DMS79 (cell line): ENCODE measurements around the gene ICA1.
A peak's percentile ranks its signal among the peaks of the same experiment; 100 is the strongest.

Experiments
- DNase-seq: peaks from one replicate; lab custom pipeline; 2025; lab: John Stamatoyannopoulos, UW

Gene ICA1

DNA sequence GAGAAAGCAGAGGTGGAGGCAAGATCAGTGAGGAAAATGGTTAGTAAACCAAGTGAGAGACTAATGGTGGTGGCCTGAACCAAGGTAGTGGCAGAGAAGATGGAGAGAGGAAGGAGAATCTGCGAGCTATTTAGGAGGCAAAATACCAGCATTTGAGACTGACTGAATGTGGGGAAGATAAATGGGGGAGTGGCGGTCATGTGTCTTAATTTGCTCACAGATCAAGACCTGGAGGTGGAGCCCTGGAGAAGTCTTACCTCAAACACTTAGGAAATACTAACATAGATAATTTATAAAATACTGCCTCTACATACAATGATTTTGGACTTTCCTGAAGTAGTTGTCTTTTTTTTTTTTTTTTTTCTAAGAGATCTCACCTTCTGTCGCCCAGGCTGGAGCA, 34.7 kb downstream of the ICA1 start:
- no peak for DNase-seq

GRCh38 chr7:8226501-8226900, 35.5 kb downstream of the ICA1 start:
- no peak for DNase-seq

DNA sequence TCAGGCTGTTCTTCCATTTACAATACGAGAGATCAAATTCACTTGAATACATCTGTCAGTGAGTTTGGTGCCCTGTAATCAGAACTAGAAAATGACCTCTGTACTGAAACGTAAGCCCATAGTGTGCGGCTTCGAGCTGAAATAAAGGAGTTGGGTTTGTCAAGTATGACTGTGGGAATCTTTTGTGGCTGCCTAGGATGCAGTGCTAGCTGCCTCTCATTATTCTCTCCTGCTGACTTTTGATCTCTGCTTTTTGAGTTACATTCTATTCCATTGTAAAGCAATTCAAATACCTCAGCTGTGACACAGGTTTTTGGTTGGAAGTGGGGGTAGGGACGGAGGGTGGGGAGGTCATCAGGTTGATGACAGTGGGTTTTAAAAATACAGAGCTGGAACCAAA, 40.4 kb downstream of the ICA1 start:
- DNase-seq = no peak

- DNase-seq = no peak
Observed at GRCh38 chr7:8221101-8221495, 40.9 kb downstream of the ICA1 start.

DNA sequence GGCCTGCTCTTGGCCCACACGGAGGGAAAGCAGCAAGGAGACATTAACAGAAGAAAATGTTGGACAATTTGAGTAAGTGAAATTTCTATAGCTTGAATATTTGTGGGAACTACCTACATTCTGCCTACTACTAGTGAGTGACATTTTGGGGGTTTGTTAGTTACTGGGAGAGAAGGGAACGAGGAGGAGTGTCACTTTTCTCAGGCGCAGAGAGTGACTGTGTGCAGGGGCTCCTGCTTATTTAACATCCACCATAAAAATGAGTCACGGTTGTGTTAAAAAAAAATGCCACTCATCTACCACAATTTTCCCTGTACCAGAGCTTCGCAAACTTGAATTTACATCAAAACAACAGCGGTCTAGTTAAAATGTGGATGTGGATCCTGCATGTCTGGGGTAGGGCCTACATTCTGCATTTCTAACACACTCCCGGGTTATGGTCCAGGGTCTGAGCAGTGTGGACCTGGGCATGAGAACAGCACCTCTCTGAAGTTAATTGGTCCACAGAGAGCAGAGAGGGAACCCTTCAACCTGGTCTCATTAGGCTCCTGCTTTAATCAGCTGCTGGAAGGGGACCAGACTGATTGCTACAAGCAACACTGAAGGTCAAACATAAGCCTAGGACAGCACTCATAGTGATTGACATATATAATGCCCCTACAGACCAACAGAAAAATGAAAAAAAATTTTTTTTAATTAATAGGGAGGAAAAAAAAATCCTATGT, 41.4 kb downstream of the ICA1 start:
- no peak for DNase-seq

- peak; percentile 31 for DNase-seq
Observed at GRCh38 chr7:8217200-8218068, 44.5 kb downstream of the ICA1 start.

- DNase-seq = no peak
Observed at GRCh38 chr7:8216334-8216690, 45.7 kb downstream of the ICA1 start.

DNA sequence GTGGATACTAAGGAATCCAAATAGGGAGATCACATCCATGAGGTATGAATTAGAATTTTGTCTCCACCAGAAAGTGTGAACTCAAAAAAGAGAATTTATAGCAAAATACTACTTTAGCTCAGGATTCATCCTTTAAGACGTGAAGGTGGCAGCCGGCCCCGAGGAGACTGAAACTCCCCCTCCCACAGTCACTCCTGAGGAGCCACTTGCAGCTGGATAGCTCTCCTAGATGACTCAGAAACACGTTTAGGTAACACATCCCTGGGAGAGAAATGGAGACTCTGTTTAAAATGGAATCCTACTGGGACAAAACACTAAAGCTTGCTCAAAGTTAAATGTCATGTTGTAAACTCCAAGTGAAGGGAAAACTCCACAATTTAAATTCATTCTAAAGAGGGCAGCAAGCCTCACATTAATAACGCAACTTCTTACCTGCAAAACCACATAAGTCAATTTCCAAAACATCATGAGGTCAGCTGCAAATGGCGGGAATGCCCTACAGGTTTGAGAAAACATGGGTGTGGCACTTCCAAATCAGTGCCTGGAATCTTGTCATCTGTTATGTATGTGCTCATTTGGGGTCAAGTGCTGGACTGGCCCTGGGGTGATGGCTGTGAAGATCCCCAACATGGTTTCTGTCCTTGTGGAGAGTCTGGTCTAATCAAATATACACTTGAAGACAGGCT, 46.2 kb downstream of the ICA1 start:
- DNase-seq = no peak

- peak; percentile 85 for DNase-seq
Observed at GRCh38 chr7:8214244-8214824, 47.6 kb downstream of the ICA1 start.

GRCh38 chr7:8213381-8213780, 48.6 kb downstream of the ICA1 start:
- DNase-seq = peak; percentile 15

DNA sequence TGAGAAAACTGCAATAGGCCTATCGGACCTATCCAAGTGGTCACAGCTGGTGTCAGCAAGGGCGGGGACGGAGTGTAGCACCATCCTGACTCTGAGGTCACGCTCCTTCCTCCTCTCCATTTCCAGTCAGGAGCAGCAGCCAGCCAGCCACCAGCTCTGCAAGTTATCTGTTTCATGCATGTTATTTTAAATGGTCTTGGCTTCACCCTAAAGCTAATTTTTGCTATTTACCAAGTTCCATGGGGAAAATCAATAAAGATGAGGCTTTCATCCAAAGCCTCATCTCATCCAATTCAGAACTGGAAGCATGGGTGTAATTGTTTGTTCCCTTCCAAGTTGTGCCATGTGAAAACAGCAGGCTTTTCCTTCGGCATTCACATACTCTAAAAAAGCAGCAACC, 49.3 kb downstream of the ICA1 start:
- DNase-seq = no peak

DNA sequence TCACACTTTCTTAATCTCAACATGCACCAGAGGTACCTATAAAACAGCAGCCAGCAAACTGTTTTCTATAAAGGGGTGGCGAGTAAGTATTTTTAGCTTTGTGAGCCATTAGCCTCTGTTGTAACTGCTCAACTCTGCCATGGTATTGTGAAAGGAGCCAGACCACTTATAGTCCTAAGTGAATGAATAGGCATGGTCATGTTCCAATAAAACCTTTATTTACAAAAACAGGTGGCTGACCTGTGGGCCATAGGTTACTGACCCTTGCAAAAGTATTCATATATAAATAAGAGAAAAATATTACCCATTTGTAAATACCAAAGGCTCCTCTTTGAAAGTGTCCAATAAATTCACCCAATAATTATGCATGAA, 50.3 kb downstream of the ICA1 start:
- DNase-seq = no peak

GRCh38 chr7:8210845-8211724, 50.9 kb downstream of the ICA1 start:
- DNase-seq = no peak

- DNase-seq = no peak
Observed at GRCh38 chr7:8209353-8209752, 52.6 kb downstream of the ICA1 start.

DNA sequence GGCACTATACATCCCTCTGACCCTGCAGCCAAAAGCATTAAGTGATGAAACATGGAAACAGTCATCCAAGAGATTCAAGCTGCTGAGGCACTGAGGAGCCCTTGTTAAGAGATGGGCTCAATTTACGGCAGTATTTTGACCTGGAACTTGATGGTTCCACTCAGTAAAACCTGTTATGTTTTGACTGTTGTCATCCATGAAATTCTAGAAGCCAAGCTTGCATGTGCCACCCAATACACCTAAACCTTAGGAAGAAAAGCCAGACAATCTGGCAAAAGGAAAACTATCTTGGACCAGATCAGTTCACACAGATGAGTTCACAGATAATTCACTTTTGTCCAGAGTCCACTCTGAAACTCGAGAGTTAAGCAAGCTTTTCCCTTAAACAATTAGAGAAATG, 53.2 kb downstream of the ICA1 start:
- DNase-seq = no peak

GRCh38 chr7:8206956-8207355, 55.0 kb downstream of the ICA1 start:
- DNase-seq = no peak

DNA sequence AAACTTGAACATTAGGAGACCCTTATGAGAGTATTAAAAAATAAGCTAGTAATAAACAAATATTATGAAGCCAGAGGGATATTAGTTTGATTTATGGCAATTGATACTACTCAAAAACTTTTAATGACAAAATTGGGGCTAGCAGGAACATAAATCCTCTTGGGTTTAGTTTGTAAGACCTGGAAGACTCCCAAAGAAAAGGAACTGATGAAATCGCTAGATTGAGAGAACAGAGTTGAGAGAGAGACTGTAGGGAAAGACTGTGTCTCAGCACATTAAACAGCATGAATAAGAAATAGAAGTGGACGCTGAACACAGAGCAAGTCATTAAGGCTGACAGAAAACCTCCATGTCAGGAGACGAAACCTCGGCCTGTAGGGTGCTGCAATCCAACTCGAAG, 56.4 kb downstream of the ICA1 start:
- no peak for DNase-seq

DNA sequence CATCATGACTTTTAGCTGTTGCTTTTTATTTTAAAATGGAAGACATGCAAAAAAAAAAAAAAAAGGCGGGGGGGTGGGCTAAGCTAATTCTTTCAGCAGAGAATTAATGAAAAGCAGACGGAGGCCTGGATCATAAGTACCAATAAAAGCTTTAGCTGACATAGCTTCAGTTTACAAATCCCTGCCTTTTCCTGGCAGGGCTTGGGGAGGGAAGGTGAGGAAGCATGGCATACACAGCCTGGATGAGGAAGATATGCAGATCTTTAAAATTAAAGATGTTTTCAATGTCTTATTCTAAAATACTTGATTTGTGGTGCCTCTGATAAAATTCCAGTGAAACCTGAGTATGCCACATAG, 57.0 kb downstream of the ICA1 start:
- DNase-seq = no peak

DNA sequence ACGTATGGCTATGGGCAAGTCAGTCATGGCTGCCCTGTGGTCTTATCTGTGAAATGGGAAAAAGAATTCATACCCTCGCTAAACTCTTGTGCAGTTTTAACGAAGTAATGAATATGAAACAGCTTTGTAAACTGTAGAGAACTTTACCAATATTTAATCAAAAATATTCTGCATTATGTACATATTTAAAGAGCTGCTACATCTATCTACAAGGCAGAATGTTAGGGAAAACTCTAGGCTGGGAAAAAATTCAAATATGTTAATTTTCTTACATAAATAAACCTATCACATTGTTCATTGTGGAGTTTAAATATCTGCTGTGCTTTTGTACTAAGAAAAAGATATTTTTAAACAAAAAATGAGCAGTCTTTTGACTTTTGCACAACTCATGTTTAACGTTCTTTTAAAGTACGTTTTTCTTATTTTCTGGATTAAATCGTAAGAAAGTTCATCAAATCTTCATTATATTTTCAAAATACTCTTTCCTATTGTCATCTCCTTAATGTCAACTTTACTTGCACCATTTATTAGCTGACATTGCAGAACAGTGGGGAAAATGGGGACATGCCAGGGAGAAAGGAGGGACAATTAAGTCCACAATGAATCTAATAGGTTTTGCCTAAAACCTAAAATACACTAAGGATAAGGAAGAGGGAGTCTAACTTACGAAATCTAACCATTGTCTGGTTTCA, 57.5 kb downstream of the ICA1 start:
- DNase-seq = no peak

DNA sequence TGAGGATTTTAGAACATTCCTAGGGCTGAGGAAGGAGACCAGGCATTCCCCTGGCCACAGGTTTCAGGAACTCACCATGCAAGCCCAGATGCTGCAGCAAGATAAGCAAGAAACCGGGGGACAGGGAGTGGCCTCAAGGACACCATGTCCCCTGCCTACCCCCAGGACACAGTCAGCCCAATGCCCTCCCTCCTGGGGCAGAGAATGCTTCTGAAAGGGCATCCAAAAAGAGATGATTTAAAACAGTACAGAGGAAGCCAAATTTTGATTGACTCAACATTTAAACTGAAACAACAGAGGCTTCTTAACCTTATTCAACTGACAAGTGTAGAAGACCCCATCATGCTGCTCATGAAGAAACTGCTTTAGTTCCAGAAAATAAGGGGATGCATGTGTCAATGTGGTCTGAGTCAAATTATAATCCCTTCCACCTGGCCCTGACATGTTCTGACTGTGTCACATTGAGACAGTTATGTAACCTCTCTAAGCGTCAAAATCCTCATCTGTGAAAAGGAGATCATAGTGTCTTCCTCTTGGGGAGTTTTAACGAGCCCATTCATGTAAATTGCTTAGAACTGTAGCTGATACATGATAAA, 60.0 kb downstream of the ICA1 start:
- no peak for DNase-seq

- DNase-seq = no peak
Observed at GRCh38 chr7:8200717-8201116, 61.2 kb downstream of the ICA1 start.
